ENCODE measurements around the gene SHC3.

SHC3 gene

DNA sequence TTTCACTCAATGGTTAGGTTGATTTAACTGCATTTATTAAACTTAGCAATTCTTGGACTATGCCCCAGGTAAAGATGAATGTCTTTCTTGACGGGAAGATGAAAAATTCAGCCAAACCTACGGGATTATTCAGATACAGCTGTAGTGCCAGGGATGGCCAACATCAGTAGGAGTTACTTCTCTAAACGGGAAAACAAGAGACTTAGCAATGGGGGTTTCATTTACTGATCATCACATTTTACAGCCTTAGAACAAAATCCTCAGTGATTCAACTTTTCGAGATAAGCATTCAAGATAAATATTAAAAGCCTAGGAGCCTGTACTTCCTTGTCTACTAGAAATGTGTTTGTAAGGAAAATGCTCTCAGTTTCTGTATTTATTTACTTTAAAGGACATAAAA lies 141.3 kb downstream of the SHC3 start:
- ATAC-seq (no peak), DNase-seq (no peak)
- Mint-ChIP-seq H3K4me3 (no peak overlapping the region), H3K27ac (no peak overlapping the region), H3K4me1 (no peaks in the 10 kb centered on the region), H3K9me3 (no peaks in the 10 kb centered on the region), H3K36me3 (ENCODE audit: low read depth) (no peaks in the 10 kb centered on the region), H3K27me3 (peaks cover 33% of the 10 kb centered on the region)

DNA sequence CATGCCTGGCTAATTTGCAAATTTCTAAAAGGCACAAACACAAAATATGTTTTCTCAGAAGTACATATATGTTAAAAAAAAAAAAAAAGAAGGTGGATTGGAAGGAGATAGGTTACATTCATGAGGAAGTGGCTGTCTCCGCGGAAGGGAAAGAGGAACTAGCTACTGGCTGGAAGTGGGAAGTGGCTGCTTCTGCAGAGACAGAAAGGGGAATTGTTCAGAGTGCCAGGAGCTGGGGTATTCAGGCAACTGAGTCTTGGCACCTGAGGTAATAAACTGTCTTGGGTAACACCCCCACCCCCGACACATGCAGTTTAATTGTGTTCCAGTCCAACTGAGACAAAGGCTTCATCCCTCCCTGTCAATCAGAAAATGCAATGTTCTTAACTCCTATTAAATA lies 141.7 kb downstream of the SHC3 start:
- Mint-ChIP-seq H3K36me3 (ENCODE audit: low read depth) (no peaks in the 10 kb centered on the region), H3K27me3 (peaks cover 33% of the 10 kb centered on the region), H3K9me3 (no peaks in the 10 kb centered on the region), H3K4me1 (no peaks in the 10 kb centered on the region), H3K27ac (no peak overlapping the region), H3K4me3 (no peak overlapping the region)
- ATAC-seq (no peak), DNase-seq (no peak)

DNA sequence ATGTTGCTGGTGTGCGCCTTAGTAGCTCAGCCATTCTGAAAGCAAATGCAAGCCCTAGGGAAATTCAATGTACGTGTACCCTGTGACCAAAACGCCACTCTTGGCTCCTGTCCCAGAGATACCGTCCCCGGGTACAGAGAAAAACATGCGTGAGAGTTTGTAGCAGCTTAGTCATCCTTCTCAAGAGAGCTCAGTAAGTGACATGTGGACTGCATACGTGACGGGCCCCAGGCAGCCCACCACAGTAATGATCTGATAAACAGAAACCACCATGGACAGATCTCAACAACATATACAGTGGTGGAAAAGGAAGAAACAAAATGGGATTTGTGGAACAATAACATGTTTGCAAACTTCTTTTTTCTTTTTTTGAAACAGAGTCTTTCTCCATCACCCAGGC lies 142.2 kb downstream of the SHC3 start:
- ATAC-seq: no peak
- Mint-ChIP-seq H3K36me3 (ENCODE audit: low read depth) (no peaks in the 10 kb centered on the region), H3K4me1 (no peaks in the 10 kb centered on the region), H3K9me3 (no peaks in the 10 kb centered on the region), H3K4me3 (no peak overlapping the region), H3K27me3 (peaks cover 33% of the 10 kb centered on the region), H3K27ac (no peak overlapping the region)
- DNase-seq: no peak

DNA sequence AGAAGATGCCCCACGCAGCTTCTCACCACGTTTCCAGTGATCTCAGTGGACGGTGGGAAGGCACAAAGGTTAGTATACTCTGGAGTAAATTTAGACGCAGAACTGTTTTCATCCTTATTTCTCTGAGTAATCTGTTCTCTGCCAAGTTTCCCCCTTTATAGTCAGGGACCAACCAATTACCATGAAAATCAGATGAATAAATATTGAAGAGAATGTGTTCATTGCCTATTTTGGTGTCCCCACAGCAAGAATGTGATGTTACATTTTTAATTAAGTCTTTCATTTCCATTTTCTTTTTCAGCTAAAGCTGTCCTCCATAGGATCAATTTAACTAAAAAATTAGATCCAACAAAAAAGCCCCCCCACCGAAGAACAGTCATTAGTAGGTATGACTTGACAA lies 146.0 kb downstream of the SHC3 start:
- ATAC-seq (no peak), DNase-seq (no peak)
- peaks cover 17% of the 10 kb centered on the region for H3K9me3 Mint-ChIP-seq

DNA sequence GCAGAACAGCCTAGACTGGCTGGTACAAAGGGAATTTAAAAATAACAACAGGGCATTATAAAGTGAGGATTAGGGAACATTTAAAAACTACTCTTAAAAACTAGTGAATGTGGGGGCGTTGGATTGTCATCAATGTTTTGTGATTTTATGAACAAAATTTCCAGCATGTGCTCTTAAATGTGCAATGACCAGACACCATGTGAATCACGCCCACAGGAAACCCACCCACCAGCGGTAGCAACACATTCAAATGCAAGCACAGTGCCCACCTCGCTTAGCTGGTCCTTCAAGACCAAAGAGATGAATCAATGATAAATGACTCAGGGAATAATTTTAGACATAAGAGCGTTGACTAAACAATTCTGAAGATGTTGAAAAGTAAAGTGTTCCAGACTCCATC lies 146.4 kb downstream of the SHC3 start:
- Mint-ChIP-seq H3K27me3 (peaks cover 40% of the 10 kb centered on the region), H3K27ac (no peak overlapping the region), H3K4me3 (no peak overlapping the region), H3K4me1 (no peaks in the 10 kb centered on the region), H3K9me3 (peaks cover 17% of the 10 kb centered on the region), H3K36me3 (ENCODE audit: low read depth) (no peaks in the 10 kb centered on the region)
- DNase-seq: no peak
- ATAC-seq: no peak

More for the DNA sequence above, 146.0 kb downstream of the SHC3 start:
- H3K36me3 Mint-ChIP-seq (ENCODE audit: low read depth): no peaks in the 10 kb centered on the region
- no peak overlapping the region for H3K27ac Mint-ChIP-seq
- no peak overlapping the region for H3K4me3 Mint-ChIP-seq
- H3K27me3 Mint-ChIP-seq: peaks cover 42% of the 10 kb centered on the region
- H3K4me1 Mint-ChIP-seq: no peaks in the 10 kb centered on the region

DNA sequence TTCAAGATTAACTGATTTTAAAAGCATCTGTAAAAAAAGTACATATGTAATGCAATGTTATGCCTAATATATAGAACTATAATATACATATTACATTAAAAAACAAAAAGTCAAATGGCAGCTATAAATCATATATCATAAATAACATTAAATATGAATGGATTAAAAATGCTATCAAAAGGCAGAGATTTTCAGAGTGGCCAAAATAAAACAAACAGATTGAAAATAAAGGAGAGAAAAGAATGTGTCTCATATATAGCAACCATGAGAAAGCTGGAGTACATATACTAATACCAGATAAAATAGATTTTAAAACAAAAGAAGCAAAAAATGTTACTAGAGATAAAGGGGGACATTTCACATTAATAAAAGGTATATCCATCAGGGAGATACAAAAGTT lies 148.8 kb downstream of the SHC3 start:
- no peaks in the 10 kb centered on the region for H3K36me3 Mint-ChIP-seq (ENCODE audit: low read depth)
- no peak overlapping the region for H3K4me3 Mint-ChIP-seq
- ATAC-seq (no peak), DNase-seq (no peak)
- no peak overlapping the region for H3K27ac Mint-ChIP-seq
- peaks cover 31% of the 10 kb centered on the region for H3K27me3 Mint-ChIP-seq
- H3K4me1 Mint-ChIP-seq: no peaks in the 10 kb centered on the region
- peaks cover 17% of the 10 kb centered on the region for H3K9me3 Mint-ChIP-seq

DNA sequence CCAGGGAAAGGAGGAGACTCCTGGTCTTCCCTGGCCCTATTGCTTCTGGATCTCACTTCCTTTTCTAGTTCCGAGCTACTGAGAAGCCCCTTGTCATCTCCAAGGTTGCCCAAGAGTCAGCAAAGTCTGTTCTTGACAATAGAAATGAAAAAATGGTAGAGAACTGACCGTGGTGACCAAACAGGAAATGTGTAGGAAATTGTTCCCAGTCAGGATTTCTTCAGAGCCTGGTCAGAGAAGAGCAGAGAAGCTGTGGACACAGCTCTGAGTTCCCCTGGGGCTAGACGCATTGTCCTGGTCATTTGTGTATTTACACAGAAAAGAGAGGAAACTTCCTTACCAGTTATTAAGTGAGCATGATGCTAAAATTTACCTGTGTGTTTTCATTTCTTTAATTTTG lies 151.7 kb downstream of the SHC3 start:
- Mint-ChIP-seq H3K27ac (no peak overlapping the region), H3K36me3 (ENCODE audit: low read depth) (no peaks in the 10 kb centered on the region), H3K27me3 (peaks cover 13% of the 10 kb centered on the region), H3K4me3 (no peak overlapping the region), H3K4me1 (no peaks in the 10 kb centered on the region), H3K9me3 (peaks cover 17% of the 10 kb centered on the region)
- ATAC-seq (no peak), DNase-seq (no peak)

DNA sequence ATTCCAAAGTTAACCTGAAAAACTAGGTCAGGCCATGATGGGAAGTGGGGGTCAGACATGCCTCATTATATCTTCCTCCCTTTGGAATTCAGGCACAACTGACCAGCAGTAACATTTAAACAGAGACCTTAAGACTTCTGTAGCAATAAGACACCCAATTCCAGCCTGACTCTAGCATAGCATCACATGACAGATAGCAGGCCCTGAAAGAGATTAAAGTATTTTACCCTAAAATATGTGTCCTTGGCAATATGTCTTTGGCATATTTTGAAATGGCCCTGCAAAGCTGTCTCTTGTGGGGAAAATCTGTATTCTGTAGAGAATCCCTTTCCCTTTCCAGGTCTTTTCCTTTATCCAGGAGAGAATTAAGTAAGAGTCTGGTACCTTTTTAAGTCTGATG lies 153.1 kb downstream of the SHC3 start:
- no peak for ATAC-seq
- Mint-ChIP-seq H3K9me3 (peaks cover 14% of the 10 kb centered on the region), H3K4me1 (no peaks in the 10 kb centered on the region), H3K27me3 (peaks cover 13% of the 10 kb centered on the region), H3K36me3 (ENCODE audit: low read depth) (no peaks in the 10 kb centered on the region), H3K27ac (no peak overlapping the region), H3K4me3 (no peak overlapping the region)
- DNase-seq: no peak

DNA sequence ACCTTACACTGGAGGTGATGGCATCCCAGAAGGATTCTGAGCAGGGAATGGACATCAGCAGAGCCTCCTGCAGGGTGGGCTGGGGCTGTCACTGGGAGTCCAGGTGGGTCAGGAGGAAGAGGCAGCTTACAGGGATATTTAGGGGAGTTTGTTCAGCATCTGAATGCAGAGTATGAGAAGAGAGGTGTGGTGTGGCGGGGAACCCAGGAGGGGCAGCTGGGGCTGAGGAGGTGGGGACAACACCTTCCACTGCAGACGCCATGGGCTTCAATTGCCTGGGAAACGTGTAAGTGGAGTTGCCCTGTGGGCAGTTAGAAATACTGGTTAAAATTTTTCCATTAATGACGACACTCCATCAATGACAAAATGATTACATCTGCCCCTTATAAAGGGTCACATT lies 153.9 kb downstream of the SHC3 start:
- peaks cover 5% of the 10 kb centered on the region for H3K9me3 Mint-ChIP-seq
- no peak overlapping the region for H3K4me3 Mint-ChIP-seq
- H3K27me3 Mint-ChIP-seq: peaks cover 13% of the 10 kb centered on the region
- no peak for DNase-seq
- no peaks in the 10 kb centered on the region for H3K4me1 Mint-ChIP-seq
- H3K36me3 Mint-ChIP-seq (ENCODE audit: low read depth): no peaks in the 10 kb centered on the region
- H3K27ac Mint-ChIP-seq: no peak overlapping the region
- ATAC-seq: no peak

DNA sequence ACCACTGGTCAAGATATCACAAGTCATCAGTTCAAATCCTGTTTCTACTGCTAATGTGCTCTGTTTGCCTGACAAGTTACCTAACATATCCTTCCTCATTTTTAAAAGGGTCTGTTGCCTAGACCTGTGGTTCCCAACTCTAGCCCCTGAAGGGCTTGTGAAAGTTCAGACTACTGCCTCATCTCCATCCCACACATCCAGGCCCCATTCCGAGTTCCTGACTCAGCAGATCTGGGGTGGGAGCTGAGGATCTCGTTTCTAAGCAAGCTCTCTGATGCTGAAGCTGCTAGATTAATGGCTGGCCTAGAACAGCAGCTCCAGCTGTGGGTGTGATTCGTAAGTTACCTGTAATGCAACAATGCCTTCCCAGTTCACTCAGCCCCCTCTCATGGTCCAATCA lies 154.9 kb downstream of the SHC3 start:
- peaks cover 10% of the 10 kb centered on the region for H3K27me3 Mint-ChIP-seq
- H3K36me3 Mint-ChIP-seq (ENCODE audit: low read depth): no peaks in the 10 kb centered on the region
- H3K27ac Mint-ChIP-seq: no peak overlapping the region
- no peaks in the 10 kb centered on the region for H3K9me3 Mint-ChIP-seq
- DNase-seq (no peak), ATAC-seq (no peak)
- H3K4me3 Mint-ChIP-seq: no peak overlapping the region
- H3K4me1 Mint-ChIP-seq: no peaks in the 10 kb centered on the region

DNA sequence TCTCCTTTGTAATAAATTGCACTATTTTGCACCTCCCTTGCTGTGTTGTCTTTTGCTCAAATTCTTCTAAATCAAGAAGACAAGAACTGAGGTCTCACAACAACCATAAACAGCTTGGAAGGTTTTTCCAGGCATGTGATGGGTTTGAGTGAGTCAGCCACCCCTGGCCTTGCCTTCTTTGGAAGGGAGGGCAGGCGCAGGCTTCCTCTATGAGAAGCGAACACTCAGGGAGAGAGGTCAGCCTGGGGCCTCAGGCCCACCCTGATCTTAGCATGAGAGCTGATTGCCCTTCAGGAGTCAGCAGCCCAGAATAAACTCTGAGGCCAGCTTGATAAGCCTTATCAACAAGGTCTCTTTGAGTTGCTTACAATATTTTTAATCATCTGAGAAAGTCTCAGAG lies 155.7 kb downstream of the SHC3 start:
- no peaks in the 10 kb centered on the region for H3K36me3 Mint-ChIP-seq (ENCODE audit: low read depth)
- DNase-seq: no peak
- no peaks in the 10 kb centered on the region for H3K4me1 Mint-ChIP-seq
- H3K27ac Mint-ChIP-seq: no peak overlapping the region
- peaks cover 10% of the 10 kb centered on the region for H3K27me3 Mint-ChIP-seq
- H3K9me3 Mint-ChIP-seq: no peaks in the 10 kb centered on the region
- H3K4me3 Mint-ChIP-seq: no peak overlapping the region
- ATAC-seq: no peak

DNA sequence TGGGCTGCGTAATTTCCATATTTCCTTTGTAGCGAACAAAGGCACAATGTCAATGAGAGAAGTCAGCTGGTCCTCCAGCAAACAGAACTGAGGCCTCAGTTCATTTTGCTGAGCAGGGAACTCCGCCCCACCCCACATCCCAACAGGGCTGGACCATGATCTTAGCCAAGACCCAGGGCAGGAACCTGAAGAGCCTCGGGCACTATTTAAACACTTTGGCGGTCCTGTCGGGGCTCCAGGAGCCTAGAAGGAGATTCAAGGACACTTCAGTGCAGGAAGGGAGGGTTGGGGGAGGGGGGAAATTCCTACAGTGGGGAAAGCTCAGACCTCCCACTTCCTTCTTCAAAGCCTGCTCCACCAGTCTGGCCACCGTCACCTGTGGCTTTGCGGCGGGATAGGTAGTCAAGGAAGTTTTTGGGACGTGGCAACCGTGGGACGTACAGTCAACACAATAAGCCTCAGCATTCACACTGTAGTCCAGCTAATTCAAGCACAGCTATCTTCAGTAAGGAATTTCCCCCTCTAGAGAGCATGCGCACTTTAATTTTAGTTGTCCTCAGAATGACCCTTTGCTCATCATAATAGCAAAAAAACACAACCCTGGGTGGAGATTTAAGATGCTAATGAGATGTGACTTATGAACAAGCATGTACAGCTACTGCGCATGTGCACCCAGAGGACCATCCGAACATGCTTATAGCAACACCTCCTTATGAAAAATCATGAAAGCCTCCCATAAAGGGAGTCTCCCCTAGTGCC lies 156.4 kb downstream of the SHC3 start:
- H3K4me1 Mint-ChIP-seq: no peaks in the 10 kb centered on the region
- no peak overlapping the region for H3K27ac Mint-ChIP-seq
- peaks cover 13% of the 10 kb centered on the region for H3K27me3 Mint-ChIP-seq
- no peaks in the 10 kb centered on the region for H3K36me3 Mint-ChIP-seq (ENCODE audit: low read depth)
- ATAC-seq (no peak), DNase-seq (no peak)
- H3K4me3 Mint-ChIP-seq: no peak overlapping the region
- no peaks in the 10 kb centered on the region for H3K9me3 Mint-ChIP-seq

DNA sequence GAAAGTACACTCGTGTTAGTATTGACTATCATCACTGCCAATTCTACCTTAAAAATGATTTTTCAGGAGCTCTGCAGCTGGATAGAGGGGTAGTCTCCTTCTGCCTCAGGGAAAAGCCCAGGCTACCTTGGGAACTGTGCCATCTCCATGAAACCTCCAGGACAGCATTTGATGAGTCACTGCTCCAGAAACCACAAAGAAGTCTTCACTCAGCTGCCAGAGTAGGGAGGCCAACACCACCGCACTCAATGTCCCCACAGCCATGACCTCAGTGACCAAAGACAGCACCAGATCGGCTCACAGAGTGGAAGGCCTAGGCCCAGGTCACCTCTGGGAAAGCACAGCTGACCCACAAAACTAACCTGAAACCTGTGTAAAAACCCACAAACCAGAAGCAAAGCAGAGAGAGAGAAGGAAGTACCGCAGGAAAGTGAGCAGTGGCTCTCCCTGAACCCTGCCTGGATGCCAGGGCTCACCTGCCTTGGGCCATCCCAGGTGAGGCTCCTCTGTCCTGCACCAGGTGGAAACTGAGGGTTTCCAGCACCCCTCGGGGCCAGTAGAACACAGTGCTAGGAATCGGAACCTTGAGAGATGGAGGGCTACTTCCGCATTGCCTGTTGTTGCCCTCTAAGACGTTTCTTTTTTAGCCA lies 157.3 kb downstream of the SHC3 start:
- Mint-ChIP-seq H3K9me3 (no peaks in the 10 kb centered on the region), H3K27ac (no peak overlapping the region), H3K4me3 (no peak overlapping the region), H3K27me3 (peaks cover 9% of the 10 kb centered on the region), H3K36me3 (ENCODE audit: low read depth) (no peaks in the 10 kb centered on the region), H3K4me1 (no peaks in the 10 kb centered on the region)
- DNase-seq (no peak), ATAC-seq (no peak)

DNA sequence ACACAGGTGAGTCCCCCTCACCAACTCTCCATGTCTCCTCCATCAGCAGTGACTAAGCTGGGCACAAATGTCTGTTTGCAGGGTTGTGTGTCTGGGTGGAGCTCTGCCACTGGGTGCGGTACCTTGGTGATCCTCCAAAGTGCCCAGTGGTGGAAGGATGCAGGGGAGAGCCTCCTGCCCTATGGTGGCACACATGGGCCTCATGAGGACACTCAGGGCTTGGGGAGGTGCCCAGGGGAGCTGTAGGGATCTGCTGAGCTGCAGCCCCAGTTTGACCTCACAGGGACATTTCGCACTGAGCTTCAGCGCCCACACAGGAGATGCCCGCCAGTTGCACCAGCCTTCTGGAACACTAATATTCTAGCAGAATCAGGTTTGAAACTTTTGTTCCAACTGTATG lies 157.9 kb downstream of the SHC3 start:
- H3K9me3 Mint-ChIP-seq: no peaks in the 10 kb centered on the region
- no peak for ATAC-seq
- no peak for DNase-seq
- no peaks in the 10 kb centered on the region for H3K36me3 Mint-ChIP-seq (ENCODE audit: low read depth)
- peaks cover 9% of the 10 kb centered on the region for H3K27me3 Mint-ChIP-seq
- no peaks in the 10 kb centered on the region for H3K4me1 Mint-ChIP-seq
- H3K27ac Mint-ChIP-seq: no peak overlapping the region
- no peak overlapping the region for H3K4me3 Mint-ChIP-seq

DNA sequence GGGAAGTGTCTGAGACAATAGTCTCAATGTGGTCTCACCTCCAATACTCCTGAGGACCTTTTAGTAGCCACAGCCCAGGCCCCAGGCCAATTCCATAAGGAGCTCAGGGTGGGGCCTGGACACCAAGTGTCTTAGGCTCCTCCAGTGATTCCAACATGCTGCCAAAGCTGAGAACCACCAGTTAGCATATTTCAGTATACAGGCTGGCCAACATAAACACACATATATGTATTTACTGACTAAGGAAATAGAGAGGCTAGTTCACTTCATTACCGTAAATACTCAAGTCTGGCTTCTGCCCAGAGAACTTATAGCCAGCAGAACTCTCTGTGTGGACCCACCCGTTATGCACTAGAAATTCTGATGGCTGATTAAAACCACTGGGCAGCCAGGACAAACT lies 163.3 kb downstream of the SHC3 start:
- Mint-ChIP-seq H3K27ac (no peak overlapping the region), H3K36me3 (ENCODE audit: low read depth) (no peaks in the 10 kb centered on the region), H3K4me3 (no peak overlapping the region), H3K27me3 (peaks cover 11% of the 10 kb centered on the region), H3K4me1 (no peaks in the 10 kb centered on the region), H3K9me3 (no peaks in the 10 kb centered on the region)
- ATAC-seq (no peak), DNase-seq (no peak)
